K562 (cell line): ENCODE data around the gene ZNF420. TPM values are rescaled to one million over a fixed set of nuclear protein-coding genes. Genes with fewer than 3 reads are reported as not detected.

Experiments
- ATAC-seq: fragments of 200-7000 bp; cut with Tn5 transposase; 3 replicates; pipeline ENCODE4 v1.9.1; 2020; ENCODE audit warnings: moderate library complexity
- BruUV-seq: library from RNA; stranded (reverse); fragments of 400-500 nt; replicated peaks from 2 replicates; lab custom pipeline; 2021; lab: Mats Ljungman, UMichigan
- CTCF ChIA-PET: fragments of 300-600 bp; formaldehyde crosslinking; extraction: SDS; loops from one replicate; lab custom pipeline; 2021; ENCODE audit warnings: low intra/inter-chr PET ratio; lab: Yijun Ruan, JAX
- POLR2A ChIA-PET: fragments of 300-600, 350-650 bp; sonication (Branson Sonifier 250); formaldehyde crosslinking; extraction: SDS; loops from one replicate; lab custom pipeline; 2021; ENCODE audit warnings: antibody characterized with exemption, inconsistent platforms; lab: Yijun Ruan, JAX
- DNase-seq, 4 experiments: peaks; one replicate each; pipeline versions ENCODE4 v3.0.0 to v3.0.0-alpha.2; 2011 to 2018; ENCODE audit warnings: low spot score in 3 of 4, mixed read lengths in 3 of 4; ENCODE audit errors: extremely low read depth in 1 of 4
- FAIRE-seq: peaks from 2 replicates; lab custom pipeline; 2011; peaks lifted over from hg19 to GRCh38; lab: Jason Lieb, UNC
- H2AFZ ChIP-seq: 2 replicates; pipeline ENCODE4 v1.6.0; 2011; ENCODE audit warnings: low read depth, low read length, control low read depth, inconsistent platforms
- H3K27ac ChIP-seq: fragments of 200-600 bp; 3 replicates; pipeline ENCODE4 v1.8.0; 2011; ENCODE audit warnings: low read depth, mild to moderate bottlenecking, control low read depth, inconsistent platforms, low read length, moderate library complexity, mixed read lengths; ENCODE audit errors: extremely low read depth
- H3K27me3 ChIP-seq, 2 experiments: fragments of 300-600 bp in 1 of 2; 2 replicates in 1 of 2; 3 replicates in 1 of 2; pipeline versions ENCODE4 v1.6.0 to v1.8.0; 2011; ENCODE audit warnings: inconsistent platforms in 2 of 2, low read length in 2 of 2, mild to moderate bottlenecking in 1 of 2, mixed read lengths in 1 of 2, moderate library complexity in 1 of 2; ENCODE audit not compliant: control insufficient read depth in 2 of 2, insufficient read depth in 2 of 2
- H3K36me3 ChIP-seq: fragments of 300-600 bp; 3 replicates; pipeline ENCODE4 v1.8.0; 2011; ENCODE audit warnings: mild to moderate bottlenecking, low read length, inconsistent platforms; ENCODE audit not compliant: control insufficient read depth, insufficient read depth
- H3K4me1 ChIP-seq, 2 experiments: fragments of 200-600 bp in 1 of 2; replicated peaks in 1 of 2; 2 replicates in 1 of 2; 3 replicates in 1 of 2; pipeline versions ENCODE4 v1.5.1 to v1.8.0; 2011; ENCODE audit warnings: inconsistent platforms in 2 of 2, low read length in 2 of 2, mild to moderate bottlenecking in 1 of 2, mixed read lengths in 1 of 2, moderate library complexity in 1 of 2; ENCODE audit not compliant: control insufficient read depth in 2 of 2, insufficient read depth in 2 of 2
- H3K4me2 ChIP-seq: 2 replicates; pipeline ENCODE4 v1.6.1; 2011; ENCODE audit warnings: low read length, control low read depth, inconsistent platforms, mixed read lengths; ENCODE audit not compliant: insufficient read depth
- H3K4me3 ChIP-seq: fragments of 200-600 bp; sonication (generic), shearing (Covaris generic); 2 replicates; pipeline ENCODE4 v1.5.1; 2016; ENCODE audit warnings: control low read depth, inconsistent platforms
- H3K79me2 ChIP-seq: fragments of 200-600 bp; 3 replicates; pipeline ENCODE4 v1.8.0; 2011; ENCODE audit warnings: low read length, inconsistent platforms; ENCODE audit not compliant: control insufficient read depth, insufficient read depth
- H3K9ac ChIP-seq, 2 experiments: 2 replicates each; pipeline versions ENCODE4 v1.6.0 to v1.6.1; 2011; ENCODE audit warnings: low read depth in 2 of 2, low read length in 2 of 2, control low read depth in 1 of 2, inconsistent platforms in 1 of 2, mild to moderate bottlenecking in 1 of 2, mixed read lengths in 1 of 2; ENCODE audit not compliant: insufficient read depth in 1 of 2
- H3K9me1 ChIP-seq: one replicate; pipeline ENCODE4 v1.6.0; 2011; ENCODE audit warnings: inconsistent platforms, mild to moderate bottlenecking, low read length, moderate library complexity; ENCODE audit not compliant: control insufficient read depth, insufficient read depth
- H3K9me3 ChIP-seq: replicated peaks from 2 replicates; pipeline ENCODE4 v1.5.1; 2011; ENCODE audit warnings: low read depth, low read length, inconsistent platforms; ENCODE audit not compliant: control insufficient read depth, insufficient read depth
- H4K20me1 ChIP-seq: replicated peaks from 2 replicates; pipeline ENCODE4 v1.6.1; 2011; ENCODE audit warnings: low read length, inconsistent platforms, mixed read lengths; ENCODE audit not compliant: control insufficient read depth, insufficient read depth
- ATF3 ChIP-seq, 2 experiments: fragments of 450-650 bp in 1 of 2; sonication (generic) in 1 of 2; formaldehyde crosslinking in 1 of 2; IDR thresholded peaks in 1 of 2; conservative IDR thresholded peaks in 1 of 2; 2 replicates each; pipeline versions ENCODE4 v1.6.1 to v1.8.1; 2016 to 2023; ENCODE audit warnings: mild to moderate bottlenecking in 2 of 2, moderate library complexity in 2 of 2, inconsistent platforms in 1 of 2, missing genetic modification reagents in 1 of 2
- FOXA1 ChIP-seq: fragments of 450-650 bp; IDR thresholded peaks from 2 replicates; pipeline ENCODE4 v1.6.1; 2016; ENCODE audit warnings: mild to moderate bottlenecking, borderline replicate concordance
- GTF3C2 ChIP-seq: IDR thresholded peaks from 3 replicates; pipeline ENCODE4 v1.6.1; 2011; ENCODE audit warnings: borderline replicate concordance, mild to moderate bottlenecking, moderate library complexity; ENCODE audit not compliant: insufficient read length; ENCODE audit errors: extremely low read depth
- KDM4B ChIP-seq, 2 experiments: fragments of 450-650 bp in 1 of 2; sonication (generic) in 1 of 2; IDR thresholded peaks; 2 replicates each; pipeline ENCODE4 v1.6.1; 2016 to 2017; ENCODE audit warnings: borderline replicate concordance in 2 of 2, antibody characterized with exemption in 1 of 2, low read depth in 1 of 2, mild to moderate bottlenecking in 1 of 2
- LEF1 ChIP-seq: fragments of 450-650 bp; IDR thresholded peaks from 2 replicates; pipeline ENCODE4 v1.6.1; 2016; ENCODE audit warnings: mild to moderate bottlenecking
- MEF2D ChIP-seq: conservative IDR thresholded peaks from 2 replicates; pipeline ENCODE4 v1.6.1; 2016; ENCODE audit warnings: low read depth, missing genetic modification characterization, missing compliant biosample characterization
- RBM14 ChIP-seq: fragments of 200-400 bp; formaldehyde crosslinking; IDR thresholded peaks from 2 replicates; pipeline ENCODE4 v1.6.1; 2018; ENCODE audit warnings: low read depth, mild to moderate bottlenecking, low read length, moderate library complexity, borderline replicate concordance; ENCODE audit not compliant: insufficient read depth
- SMAD1 ChIP-seq: fragments of 150-350 bp; IDR thresholded peaks from 2 replicates; pipeline ENCODE4 v1.6.1; 2014; ENCODE audit warnings: low read length, low read depth; ENCODE audit not compliant: partially characterized antibody
- XRCC4 ChIP-seq: IDR thresholded peaks from one replicate; pipeline ENCODE4 v1.6.1; 2011; ENCODE audit not compliant: insufficient read depth, insufficient read length; ENCODE audit errors: extremely low read depth
- ZFPM2 ChIP-seq: fragments of 250-450 bp; sonication (Bioruptor Pico); IDR thresholded peaks from 2 replicates; pipeline ENCODE4 v1.5.1; 2022; ENCODE audit warnings: mild to moderate bottlenecking
- ZNF23 ChIP-seq: fragments of 250-450 bp; sonication (Bioruptor Pico); IDR thresholded peaks from 2 replicates; pipeline ENCODE4 v1.4.0; 2020; ENCODE audit warnings: mild to moderate bottlenecking
- ZNF277 ChIP-seq: fragments of 250-450 bp; sonication (Bioruptor Pico); IDR thresholded peaks from 2 replicates; pipeline ENCODE4 v1.8.0; 2022; ENCODE audit warnings: inconsistent platforms, mild to moderate bottlenecking, moderate library complexity, borderline replicate concordance
- ZNF316 ChIP-seq: fragments of 450-650 bp; IDR thresholded peaks from 2 replicates; pipeline ENCODE4 v1.6.1; 2016
- ZNF449 ChIP-seq: fragments of 250-450 bp; sonication (Bioruptor Pico); IDR thresholded peaks from 2 replicates; pipeline ENCODE4 v1.8.0; 2022; ENCODE audit warnings: moderate library complexity, mild to moderate bottlenecking, inconsistent platforms
- WGBS: fragments of 100-300 bp; shearing (Covaris generic); methylation state at CpG from one replicate; pipeline ENCODE4 v1.1.6; 2016; ENCODE audit warnings: low coverage, mixed read lengths; ENCODE audit not compliant: insufficient coverage; ENCODE audit errors: missing lambda C conversion rate; 5-methylcytosine and 5-hydroxymethylcytosine counted together
- in situ Hi-C: fragments of 300-500 bp; cut with MboI; formaldehyde crosslinking; loops from 4 replicates; pipeline ENCODE4 v1.15.0; 2018; ENCODE audit warnings: inconsistent platforms, mixed read lengths
- intact Hi-C: fragments of 100-400 bp; cut with micrococcal nuclease; formaldehyde crosslinking; loops from 2 replicates; pipeline ENCODE4 v1.14.2; 2022
- polyA plus RNA-seq, 8 experiments: library from polyadenylated mRNA; depleted of rRNA in 4 of 8; stranded (reverse) in 5 of 8; unstranded in 3 of 8; fragments of >200 nt; fragmentation: Nextera tagmentation in 2 of 8; fragmentation: Illumina TruSeq in 1 of 8; extraction: Ambion mirVana in 2 of 8; extraction: Trizol in 1 of 8; gene quantifications; 2 replicates each; pipeline versions ENCODE4 v1.2.1 to v1.2.3, GENCODE V29; 2011 to 2014; ENCODE audit warnings: inconsistent platforms in 1 of 8, missing spikeins in 1 of 8
- total RNA-seq, 7 experiments: library from RNA; depleted of rRNA in 6 of 7; stranded (reverse); fragments of >200 nt in 6 of 7; fragmentation: Illumina TruSeq in 2 of 7; extraction: Trizol in 2 of 7; gene quantifications; 2 replicates each; pipeline versions ENCODE4 v1.2.1 to v1.2.3, GENCODE V29; 2011 to 2021; ENCODE audit warnings: low replicate concordance in 1 of 7

Gene ZNF420
- total and polyA plus RNA-seq, 9 of the 15 experiments (the other 6 are each of a cell fraction or from before 2014, with no cell fraction given), result 2.6 to 7.2 (median 5.1) TPM

GRCh38 chr19:37087110-37087509, 8.9 kb downstream of the ZNF420 start:
- Histone ChIP-seq H3K36me3 (peaks cover 13% of the 10 kb centered on the region; the same call in 1 of the 3 replicates), H3K9me3 (no peaks in the 10 kb centered on the region), H3K79me2 (peaks cover 4% of the 10 kb centered on the region; the same call in 1 of the 3 replicates), H3K27ac (no peak overlapping the region), H4K20me1 (no peaks in the 10 kb centered on the region), H3K4me2 (no peak overlapping the region), H3K4me1 (no peaks in the 10 kb centered on the region), H2AFZ (no peak overlapping the region), H3K9ac (no peak overlapping the region), H3K4me3 (no peak overlapping the region), H3K27me3 (no peaks in the 10 kb centered on the region), H3K9me1 (no peaks in the 10 kb centered on the region)
- in situ Hi-C loops, result no loop called here
- no TSS peak for BruUV-seq
- FAIRE-seq (no peak), ATAC-seq (no peak), DNase-seq (no peak)
- WGBS, result 55% methylated on average over 1 of the region's 1 CpG
- intact Hi-C loops, result no loop called here
- TF ChIP-seq ATF3 (IDR thresholded peaks at IDR 0.05) (no peak), ATF3 (CRISPR knock-in tag; conservative IDR thresholded peaks at IDR 0.05) (no peak), MEF2D (tag) (no peak), SMAD1 (no peak), LEF1 (no peak), GTF3C2 (no peak), XRCC4 (no peak), ZNF23 (no peak), ZNF277 (CRISPR knock-in tag) (no peak), ZFPM2 (CRISPR knock-in tag) (no peak), RBM14 (no peak), FOXA1 (no peak), KDM4B (IDR thresholded peaks at IDR 0.05; ENCODE audit: borderline replicate concordance in 2 of 2, low read depth in 1 of 2) (no peak), ZNF449 (CRISPR knock-in tag) (no peak), ZNF316 (no peak)
- POLR2A ChIA-PET, result no interaction called here
- CTCF ChIA-PET, result interaction anchor here (0.7 kb wide), 1 partner anchor 9 kb away, joined by 4 read pairs; the partner anchor contains the start of gene ZNF420
